Measurements from ENCODE around the gene MTERF2.

GRCh38 chr12:106978035-106978800 lies 8.7 kb downstream of the MTERF2 start:
- TF ChIP-seq CTCF (conservative IDR thresholded peaks at IDR 0.05 in 1 of 2, IDR thresholded peaks at IDR 0.05 in 1 of 2; ENCODE audit: low read depth in 1 of 2, low read length in 2 of 2) (no peak), EZH2 (IDR thresholded peaks at IDR 0.05; ENCODE audit: low read length, missing control alignments) (no peak)
